Testis (tissue), 2 donors: ENCODE measurements around the gene USF1.

ENCODE experiments used
- POLR2A ChIP-seq: fragments of 450-650 bp; IDR thresholded peaks from one replicate; pipeline ENCODE4 v1.6.1; 2017; ENCODE audit warnings: antibody characterized with exemption, mild to moderate bottlenecking, moderate library complexity
- TF ChIP-seq, protein P1 (sequence below), 3 experiments: fragments of 450-650 bp in 2 of 3; fragments of 200-600 bp in 1 of 3; sonication (generic) in 1 of 3; IDR thresholded peaks; one replicate each; pipeline ENCODE4 v1.5.1; 2016 to 2019; ENCODE audit warnings: antibody characterized with exemption in 3 of 3, mild to moderate bottlenecking in 2 of 3, moderate library complexity in 1 of 3

DNA sequence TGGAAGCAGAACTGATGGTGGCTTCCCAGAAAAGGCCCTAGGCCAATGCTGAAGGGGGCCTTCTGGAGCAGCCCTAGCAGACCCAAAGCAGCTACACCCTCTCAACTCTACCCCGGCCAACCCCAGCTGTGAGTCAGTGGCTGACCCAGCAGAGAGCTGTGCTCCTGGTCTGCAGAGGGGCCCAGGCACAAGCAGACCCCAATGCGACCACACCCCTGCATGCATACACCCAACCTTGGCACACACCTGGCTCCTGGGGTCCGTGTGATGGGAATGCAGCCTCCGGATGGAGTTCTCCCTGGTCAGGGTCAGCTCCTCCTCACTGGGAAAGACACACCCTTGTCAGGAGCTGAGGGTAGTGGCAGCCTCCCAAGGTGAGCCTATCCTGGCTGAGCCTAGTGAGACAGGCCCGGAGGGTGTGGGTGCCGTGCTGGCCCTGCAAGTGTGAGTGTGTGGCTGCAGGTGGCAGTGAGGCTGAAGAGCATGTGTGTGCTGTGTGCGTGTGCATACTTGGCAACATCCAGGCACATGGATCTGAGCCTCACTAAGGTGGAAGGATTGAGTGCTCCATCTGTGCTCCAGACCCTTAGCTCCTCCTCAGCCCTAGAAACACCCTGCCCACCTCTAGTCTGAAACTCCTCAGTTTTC, 27.8 kb upstream of the USF1 start:
- TF ChIP-seq, protein P1, sequence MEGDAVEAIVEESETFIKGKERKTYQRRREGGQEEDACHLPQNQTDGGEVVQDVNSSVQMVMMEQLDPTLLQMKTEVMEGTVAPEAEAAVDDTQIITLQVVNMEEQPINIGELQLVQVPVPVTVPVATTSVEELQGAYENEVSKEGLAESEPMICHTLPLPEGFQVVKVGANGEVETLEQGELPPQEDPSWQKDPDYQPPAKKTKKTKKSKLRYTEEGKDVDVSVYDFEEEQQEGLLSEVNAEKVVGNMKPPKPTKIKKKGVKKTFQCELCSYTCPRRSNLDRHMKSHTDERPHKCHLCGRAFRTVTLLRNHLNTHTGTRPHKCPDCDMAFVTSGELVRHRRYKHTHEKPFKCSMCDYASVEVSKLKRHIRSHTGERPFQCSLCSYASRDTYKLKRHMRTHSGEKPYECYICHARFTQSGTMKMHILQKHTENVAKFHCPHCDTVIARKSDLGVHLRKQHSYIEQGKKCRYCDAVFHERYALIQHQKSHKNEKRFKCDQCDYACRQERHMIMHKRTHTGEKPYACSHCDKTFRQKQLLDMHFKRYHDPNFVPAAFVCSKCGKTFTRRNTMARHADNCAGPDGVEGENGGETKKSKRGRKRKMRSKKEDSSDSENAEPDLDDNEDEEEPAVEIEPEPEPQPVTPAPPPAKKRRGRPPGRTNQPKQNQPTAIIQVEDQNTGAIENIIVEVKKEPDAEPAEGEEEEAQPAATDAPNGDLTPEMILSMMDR (IDR thresholded peaks at IDR 0.05) = no peak
- TF ChIP-seq POLR2A = no peak
